ENCODE measurements around the gene KCND3.

The KCND3 gene

DNA sequence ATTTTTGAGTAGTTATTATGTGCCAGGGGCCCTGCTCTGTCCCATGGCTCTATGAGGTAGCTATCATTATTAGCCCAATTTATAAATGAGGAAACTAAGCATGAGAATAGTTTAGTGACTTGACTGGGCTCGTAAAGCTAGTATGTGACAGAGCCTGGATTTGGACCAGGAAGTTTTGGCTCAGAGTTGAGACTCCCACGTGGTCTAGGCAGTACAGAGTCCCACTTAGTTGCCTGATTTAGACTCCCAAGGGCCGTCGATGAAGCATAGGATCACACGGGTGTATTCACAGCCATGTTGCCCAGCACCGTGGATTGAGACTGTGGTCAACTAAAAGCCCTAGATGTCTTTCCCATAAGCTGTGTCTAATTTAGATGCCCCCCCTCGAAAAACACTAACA is 152.1 kb downstream of the KCND3 start:
- DNase-seq = no peak

GRCh38 chr1:111836111-111836510 is 153.4 kb downstream of the KCND3 start:
- DNase-seq = no peak

DNA sequence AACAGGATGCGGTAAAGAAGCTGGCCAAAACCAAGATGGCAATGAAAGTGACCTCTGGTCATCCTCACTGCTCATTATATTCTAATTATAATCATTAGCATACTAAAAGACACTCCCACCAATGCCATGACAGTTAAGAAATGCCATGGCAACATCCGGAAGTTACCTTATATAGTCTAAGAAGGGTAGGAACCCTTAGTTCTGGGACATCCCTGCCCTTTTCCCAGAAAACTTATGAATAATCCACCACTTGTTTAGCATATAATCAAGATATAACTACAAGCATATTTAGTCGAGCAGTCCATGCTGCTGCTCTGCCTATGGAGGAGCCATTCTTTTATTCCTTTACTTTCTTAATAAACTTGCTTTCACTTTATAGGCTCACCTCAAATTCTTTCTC is 154.0 kb downstream of the KCND3 start:
- DNase-seq = no peak

- no peak for DNase-seq
Measured at GRCh38 chr1:111834956-111835355, 154.5 kb downstream of the KCND3 start.

DNA sequence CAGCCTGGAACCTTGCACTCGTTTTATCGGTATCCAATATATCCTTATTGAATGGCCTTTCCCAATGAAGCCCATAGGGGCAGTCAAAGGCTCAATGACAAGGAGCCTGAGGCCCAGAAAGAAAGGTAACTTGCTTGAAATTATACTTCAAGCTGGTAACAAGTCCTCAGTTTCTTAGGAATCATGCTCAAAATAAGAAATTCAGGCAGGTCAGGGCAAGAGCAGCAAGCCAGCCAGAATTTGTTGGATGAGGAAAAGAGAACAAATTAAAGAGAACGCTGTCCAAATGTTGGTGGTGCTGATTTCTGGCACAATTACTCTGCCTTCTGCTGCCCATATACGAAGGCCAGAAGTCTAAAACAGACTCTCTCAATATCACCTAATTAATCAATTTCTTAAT is 156.1 kb downstream of the KCND3 start:
- DNase-seq = no peak

GRCh38 chr1:111832521-111833155 is 156.8 kb downstream of the KCND3 start:
- DNase-seq = no peak

DNA sequence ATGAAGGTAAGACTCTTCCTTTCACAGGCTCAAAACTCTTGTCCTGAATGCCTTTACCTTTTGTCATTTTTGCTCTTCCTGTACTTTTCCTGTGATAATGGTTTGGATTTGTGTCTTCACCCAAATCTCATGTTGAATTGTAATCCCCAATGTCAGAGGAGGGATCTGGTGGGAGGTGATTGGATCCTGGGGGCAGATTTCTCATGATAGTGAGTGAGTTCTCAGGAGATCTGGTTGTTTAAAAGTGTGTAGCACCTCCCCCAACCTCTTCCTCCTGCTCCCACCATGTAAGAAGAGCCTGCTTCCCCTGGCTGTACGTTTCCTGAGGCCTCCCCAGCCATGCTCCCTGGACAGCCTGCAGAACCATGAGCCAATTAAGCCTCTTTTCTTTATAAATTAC is 158.3 kb downstream of the KCND3 start:
- DNase-seq = no peak

DNA sequence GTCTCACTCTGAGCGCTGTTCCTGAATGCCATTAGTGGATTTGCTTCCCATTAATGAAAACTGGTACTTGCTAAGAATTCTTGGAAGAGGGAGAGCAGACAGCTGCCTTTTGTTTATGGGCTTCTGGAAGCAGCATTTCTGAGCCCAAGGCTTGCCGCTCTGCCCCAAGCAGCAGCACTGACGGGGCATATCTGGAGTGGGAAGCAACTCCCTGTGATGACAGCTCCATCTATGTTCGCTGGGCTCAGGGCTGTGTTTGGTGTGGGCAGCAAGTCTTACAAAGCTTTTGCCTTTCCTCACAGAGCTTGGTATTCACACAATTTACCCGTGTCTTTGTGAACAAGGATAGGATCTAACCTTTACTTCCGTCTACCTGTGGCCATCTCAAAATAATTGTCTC is 161.5 kb downstream of the KCND3 start:
- no peak for DNase-seq

DNA sequence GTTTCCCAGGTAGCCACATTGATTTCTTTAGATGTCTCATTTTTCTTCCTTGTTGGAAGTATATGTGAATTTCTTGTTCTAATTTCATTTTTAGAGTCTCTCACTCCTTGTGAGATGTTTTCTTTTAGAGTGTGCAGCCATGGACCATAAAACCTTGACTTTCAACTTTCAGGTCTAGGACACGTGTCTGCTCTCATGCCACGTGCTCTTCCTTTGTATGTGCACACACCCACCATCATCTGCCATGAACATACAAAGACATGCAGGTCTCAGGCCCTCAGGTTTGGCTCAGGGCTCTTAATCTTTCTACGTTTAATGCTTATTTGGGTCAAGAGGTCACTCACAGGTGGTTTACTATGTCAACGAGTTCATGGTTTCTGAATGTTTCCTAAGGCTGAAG is 163.2 kb downstream of the KCND3 start:
- DNase-seq = no peak

DNA sequence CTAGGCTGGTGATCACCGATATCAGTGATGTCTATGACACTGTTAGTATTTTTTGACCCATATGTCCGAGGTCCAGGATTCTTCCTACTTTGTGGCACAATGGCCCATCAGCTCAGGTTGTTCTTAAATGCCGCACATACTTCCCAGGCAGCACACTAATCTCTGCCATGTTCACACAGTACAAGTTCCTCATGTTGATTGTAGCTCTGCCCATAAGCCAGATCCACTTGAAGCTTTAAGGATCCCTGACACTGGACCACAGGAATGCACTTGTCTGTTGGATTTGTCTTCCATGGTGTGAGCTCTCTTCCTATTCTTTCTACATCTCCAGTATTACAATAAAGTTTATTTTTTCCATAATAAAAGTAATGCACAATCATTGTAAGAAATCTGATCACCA is 164.3 kb downstream of the KCND3 start:
- no peak for DNase-seq

GRCh38 chr1:111822138-111822537 is 167.3 kb downstream of the KCND3 start:
- DNase-seq = no peak

- no peak for DNase-seq
Measured at GRCh38 chr1:111821121-111821745, 168.2 kb downstream of the KCND3 start.

- no peak for DNase-seq
Measured at GRCh38 chr1:111819566-111820263, 169.8 kb downstream of the KCND3 start.

DNA sequence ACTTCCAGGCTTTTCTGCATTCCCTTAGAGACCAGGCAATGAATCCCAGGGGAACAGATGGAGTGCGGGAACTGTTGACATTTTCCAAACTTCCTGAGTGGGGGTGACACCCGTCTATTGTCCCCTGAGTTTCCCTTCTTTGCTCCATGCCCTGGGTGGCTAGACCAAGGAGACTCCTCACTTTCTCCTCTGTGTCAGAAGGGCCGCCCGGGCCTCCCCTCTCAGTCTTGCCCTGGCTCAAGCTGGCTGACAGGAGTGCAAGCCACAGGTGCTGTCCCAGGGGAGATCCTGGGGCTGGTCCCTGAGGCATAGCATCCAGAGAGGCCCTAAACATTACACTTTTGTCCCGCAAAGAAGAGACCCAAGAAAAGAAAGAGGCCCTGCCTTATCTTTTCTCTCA is 170.9 kb downstream of the KCND3 start:
- no peak for DNase-seq

GRCh38 chr1:111818081-111818480 is 171.4 kb downstream of the KCND3 start:
- no peak for DNase-seq

GRCh38 chr1:111814642-111815041 is 174.8 kb downstream of the KCND3 start:
- DNase-seq = no peak

DNA sequence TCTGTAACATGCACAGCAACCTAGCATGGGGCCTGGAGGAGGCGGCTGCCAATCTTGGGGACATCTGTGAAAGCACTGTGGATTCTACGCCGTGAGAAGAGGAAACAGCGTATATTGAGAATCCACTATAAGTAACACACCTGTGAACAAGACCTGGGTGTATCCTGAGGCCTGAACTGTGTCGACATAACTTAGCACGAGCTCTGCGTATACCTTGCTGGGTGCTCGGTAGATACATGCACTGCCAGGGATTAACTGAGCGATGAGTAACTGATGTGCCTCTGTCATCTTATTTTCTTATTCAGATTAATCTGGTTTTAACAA is 175.2 kb downstream of the KCND3 start:
- DNase-seq = no peak

- DNase-seq = no peak
Measured at GRCh38 chr1:111813440-111814304, 175.8 kb downstream of the KCND3 start.

GRCh38 chr1:111812306-111812705 is 177.2 kb downstream of the KCND3 start:
- DNase-seq = no peak

GRCh38 chr1:111811891-111812290 is 177.6 kb downstream of the KCND3 start:
- no peak for DNase-seq

GRCh38 chr1:111805251-111805650 is 184.2 kb downstream of the KCND3 start:
- DNase-seq = no peak

DNA sequence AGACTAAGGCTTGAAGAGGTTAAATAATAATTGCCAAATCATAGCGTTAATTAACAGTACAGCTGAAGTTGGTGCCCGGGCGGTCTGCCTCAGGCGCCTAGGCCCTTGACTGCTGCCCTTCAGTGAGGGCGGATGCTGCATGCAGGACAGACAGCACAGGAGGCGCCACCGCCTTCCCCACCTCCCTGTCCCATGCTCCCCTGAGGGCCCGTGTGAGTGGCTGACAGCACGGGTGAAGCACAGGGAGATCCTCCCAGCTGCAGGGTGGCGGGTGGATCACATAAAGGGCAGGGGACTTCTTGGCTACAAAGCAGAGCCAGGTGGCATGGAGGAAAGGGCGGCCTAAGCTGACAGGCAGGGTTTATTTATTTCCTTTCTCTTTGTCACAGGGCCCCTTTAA is 184.7 kb downstream of the KCND3 start:
- no peak for DNase-seq

DNA sequence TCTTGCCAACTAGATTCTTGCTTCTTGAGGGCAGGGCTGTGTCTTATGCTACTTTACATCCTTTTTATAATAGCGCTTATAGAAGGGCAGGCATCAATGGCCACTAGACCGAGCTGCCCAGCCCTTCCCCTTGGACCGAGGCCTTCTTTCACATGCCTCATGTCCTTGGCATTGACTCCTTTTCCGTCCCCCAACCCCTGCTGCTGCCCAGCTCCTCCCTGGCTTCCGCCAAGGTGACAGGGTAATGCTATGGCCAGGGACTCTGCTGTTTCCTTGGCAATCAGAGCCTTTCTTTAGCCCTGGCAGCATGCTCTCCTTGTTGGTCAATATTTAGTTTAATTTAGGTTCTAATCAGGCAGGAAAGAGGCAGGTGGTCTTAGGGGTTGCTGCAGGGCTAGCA is 185.5 kb downstream of the KCND3 start:
- no peak for DNase-seq

DNA sequence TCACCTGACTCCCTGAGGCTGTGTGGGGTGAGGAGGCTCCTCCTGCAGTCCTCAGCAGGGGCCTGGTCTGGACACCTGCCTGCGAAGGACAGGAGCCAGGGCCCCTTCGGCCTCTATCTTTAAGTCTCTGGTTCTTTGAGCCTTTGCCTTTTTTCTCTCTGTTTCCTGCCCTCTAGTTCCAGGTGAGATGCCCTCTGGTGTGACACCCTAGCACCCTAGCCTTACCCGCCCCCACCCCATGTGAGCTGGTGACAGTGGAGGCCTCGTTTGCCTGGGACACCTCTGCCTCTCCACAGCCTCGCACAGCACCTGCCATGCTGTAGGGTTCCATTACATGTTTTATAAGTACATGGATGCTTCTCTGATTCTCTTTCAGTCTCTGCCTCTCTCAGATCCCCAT is 186.5 kb downstream of the KCND3 start:
- DNase-seq = no peak
